ENCODE results near the gene NTM.
A peak's percentile ranks its signal among the peaks of the same experiment; 100 is the strongest.

The NTM gene

DNA sequence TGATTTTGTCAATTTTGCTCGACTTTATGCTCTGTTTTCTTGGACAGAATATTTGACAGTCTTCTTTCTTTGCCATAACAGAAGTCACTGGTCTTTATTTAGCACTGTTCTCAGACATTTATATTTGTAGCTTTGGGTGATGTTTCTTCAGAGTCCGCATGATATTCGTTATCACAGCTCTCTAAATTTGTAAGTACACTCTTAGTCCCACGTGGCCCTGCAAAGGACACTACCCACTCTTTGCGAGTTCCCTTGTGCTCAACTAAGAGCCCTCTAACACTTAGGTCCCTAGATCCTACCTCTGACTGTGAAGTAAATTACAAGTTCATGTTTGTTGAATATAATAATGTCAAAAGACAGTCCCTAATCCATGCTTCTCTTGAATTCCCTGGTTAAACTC, 651.9 kb downstream of the NTM start:
- ATAC-seq (replicated peaks) (no peak), DNase-seq (no peak)
- no peak overlapping the region for H3K27ac Mint-ChIP-seq
- H3K9me3 Mint-ChIP-seq = peaks cover 4 to 6% of the 10 kb centered on the region in 2 donors
- no peak overlapping the region for H3K4me3 Mint-ChIP-seq
- no peaks in the 10 kb centered on the region for H3K36me3 Mint-ChIP-seq
- no peaks in the 10 kb centered on the region for H3K4me1 Mint-ChIP-seq
- H3K27me3 Mint-ChIP-seq = no peaks in the 10 kb centered on the region

DNA sequence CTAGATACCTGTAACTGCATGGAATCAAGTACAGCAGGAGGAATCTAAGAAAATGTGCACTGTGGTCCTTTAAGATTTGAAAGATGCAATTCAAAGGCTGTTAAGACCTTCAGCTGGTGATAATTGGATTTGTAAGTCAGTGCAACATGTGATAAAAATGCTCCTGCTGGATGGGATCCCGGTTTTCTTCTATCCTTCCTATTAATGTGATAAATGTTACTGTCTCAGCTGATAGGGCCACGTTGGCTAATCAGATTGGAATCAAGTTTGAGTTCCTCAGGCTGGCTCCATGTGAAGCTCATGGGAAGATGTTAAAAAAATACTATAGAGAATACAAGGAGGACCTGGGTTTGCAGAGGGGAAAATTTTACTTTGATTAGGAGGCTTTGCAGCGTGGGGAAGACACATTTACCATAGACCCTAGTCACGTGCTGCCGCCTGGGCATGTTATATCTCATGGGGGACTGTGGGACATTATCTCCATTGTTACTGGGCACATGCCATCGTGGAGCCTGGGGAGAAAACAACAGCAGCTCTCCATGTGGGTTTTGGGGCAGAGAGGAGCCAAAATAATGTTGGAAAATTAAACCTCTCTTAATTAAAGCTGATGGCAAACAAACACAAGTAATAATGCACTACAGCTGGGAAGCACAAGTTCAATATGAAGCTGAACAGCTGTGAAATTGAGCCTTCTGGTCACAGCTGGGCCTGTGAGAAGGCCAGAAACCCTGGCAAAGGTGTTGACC, 652.5 kb downstream of the NTM start:
- Mint-ChIP-seq H3K4me3 (no peak overlapping the region), H3K9me3 (peaks cover 4 to 6% of the 10 kb centered on the region in 2 donors), H3K4me1 (no peaks in the 10 kb centered on the region), H3K27ac (no peak overlapping the region), H3K36me3 (no peaks in the 10 kb centered on the region), H3K27me3 (no peaks in the 10 kb centered on the region)
- ATAC-seq (replicated peaks) (no peak), DNase-seq (no peak)

DNA sequence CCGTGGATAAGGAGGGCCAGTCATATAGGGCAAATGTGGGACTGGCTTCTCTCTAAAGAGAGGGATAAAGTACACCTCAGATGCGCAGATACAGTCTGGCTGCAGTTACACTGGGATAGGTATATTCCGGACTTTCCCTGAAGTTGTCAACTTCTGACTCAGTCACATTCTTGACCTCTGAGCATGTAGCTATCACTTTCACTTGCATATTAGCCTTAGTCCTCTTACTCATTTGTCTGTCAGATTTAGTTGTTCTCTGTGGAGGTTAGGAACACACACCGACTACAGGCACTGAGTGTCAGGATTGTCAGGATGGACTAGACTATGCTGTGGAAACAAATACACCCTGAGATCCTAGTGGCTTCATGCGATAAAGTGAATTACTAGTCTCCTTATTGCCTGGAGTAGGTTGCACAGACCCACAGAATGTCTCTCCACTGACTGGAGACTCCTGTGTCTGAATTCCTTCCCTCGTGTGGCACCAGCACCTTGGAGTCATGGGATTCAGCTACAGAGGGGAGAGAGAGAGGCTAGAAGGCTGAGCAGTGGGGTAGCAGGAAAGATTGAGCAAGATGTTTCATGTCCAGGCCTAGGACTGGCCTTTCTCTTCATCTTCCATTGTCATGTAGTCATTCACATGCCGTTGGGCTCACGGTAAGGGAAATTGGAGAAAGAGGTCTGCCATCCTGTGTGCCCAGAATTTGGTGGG, 654.3 kb downstream of the NTM start:
- H3K27ac Mint-ChIP-seq = no peak overlapping the region
- DNase-seq = no peak
- H3K4me1 Mint-ChIP-seq = no peaks in the 10 kb centered on the region
- H3K36me3 Mint-ChIP-seq = no peaks in the 10 kb centered on the region
- ATAC-seq (replicated peaks) = no peak
- no peak overlapping the region for H3K4me3 Mint-ChIP-seq
- H3K27me3 Mint-ChIP-seq = no peaks in the 10 kb centered on the region
- peaks cover 4 to 5% of the 10 kb centered on the region in 2 donors for H3K9me3 Mint-ChIP-seq

DNA sequence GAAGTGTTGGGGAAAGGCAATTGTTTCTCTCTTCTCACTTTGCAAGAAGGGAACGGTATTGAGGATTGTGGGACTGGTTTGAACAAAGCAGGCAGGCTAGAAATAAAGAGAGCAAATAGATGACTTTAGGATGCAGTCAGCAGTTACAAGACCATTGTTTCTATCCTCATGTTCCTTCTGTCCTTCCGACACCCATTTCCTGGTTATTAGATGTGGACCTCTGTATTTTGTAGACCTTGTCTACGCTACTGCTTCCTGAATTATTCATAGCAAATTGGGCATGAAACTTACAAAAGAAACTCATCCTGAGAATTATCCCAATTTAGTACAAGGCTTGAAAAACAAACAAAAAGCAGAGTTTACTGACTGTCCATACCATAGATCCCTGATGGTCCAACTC, 656.3 kb downstream of the NTM start:
- Mint-ChIP-seq H3K9me3 (peaks cover 2 to 4% of the 10 kb centered on the region in 2 donors), H3K4me3 (no peak overlapping the region), H3K36me3 (no peaks in the 10 kb centered on the region), H3K4me1 (no peaks in the 10 kb centered on the region), H3K27ac (no peak overlapping the region), H3K27me3 (no peaks in the 10 kb centered on the region)
- DNase-seq = no peak
- ATAC-seq (replicated peaks) = no peak

DNA sequence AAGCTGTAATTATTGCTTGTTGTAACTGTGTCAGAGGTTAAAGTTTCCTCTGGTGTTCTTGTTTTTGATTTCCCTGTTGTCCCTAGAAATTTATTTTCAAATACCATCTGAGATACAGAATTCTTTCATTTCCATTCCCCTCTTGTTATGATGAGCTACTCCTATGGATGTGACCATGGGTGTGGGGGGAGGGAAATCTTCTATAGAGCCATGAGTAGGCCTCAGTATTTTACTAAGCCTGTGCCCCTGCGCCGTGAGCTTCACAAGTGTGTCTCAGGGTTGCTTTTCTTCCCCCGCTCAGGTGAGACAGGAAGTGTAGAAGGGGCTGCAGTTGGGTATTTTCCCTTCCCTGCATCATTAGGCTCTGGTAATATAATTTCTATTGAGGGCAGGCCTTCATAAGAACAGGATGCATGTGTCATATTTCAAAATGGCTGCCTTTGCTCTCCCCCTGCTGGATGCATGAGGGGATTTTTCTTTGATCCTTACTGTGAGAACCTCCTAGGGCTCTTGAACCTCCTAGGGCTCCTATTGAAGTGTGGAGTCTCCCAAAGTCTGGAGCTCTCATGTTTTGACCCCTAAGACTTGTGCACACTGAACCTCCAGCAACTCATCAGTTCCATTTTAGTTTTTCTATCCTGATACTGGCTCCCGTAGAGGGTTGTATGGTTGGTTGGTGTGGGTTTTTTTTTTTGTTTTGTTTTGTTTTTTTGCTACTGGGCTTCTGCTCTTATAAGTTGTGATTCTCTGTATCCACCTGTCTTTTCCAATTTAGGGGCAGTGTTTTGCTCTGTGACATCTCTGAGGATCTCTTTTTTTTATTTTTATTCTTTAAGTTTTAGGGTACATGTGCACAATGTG, 658.2 kb downstream of the NTM start:
- Mint-ChIP-seq H3K4me1 (no peaks in the 10 kb centered on the region), H3K4me3 (no peak overlapping the region), H3K27me3 (no peaks in the 10 kb centered on the region), H3K36me3 (no peaks in the 10 kb centered on the region), H3K27ac (no peak overlapping the region), H3K9me3 (peaks cover 0 to 5% of the 10 kb centered on the region in 2 donors)
- DNase-seq = peak; percentile 1
- peak in 1 of 2 donors; percentile 65 for ATAC-seq (replicated peaks)

DNA sequence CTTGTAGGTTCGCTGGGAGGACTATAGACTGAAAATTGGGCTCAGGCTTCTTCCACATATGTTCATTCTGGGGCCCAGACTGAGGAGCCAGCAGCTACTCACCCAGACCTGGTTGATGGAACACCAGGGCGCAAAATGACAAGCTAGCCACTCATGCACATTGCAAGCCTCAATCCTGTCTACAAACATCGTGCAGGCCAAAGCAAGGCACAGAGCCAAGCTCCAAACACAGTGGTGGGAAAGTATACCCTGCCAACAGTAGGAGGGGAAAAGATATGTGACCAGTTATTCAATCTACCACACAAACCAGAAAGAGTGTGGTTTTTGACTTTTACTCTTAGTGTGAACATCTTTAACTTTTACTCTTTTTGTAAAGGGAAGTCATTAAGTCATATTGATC, 660.5 kb downstream of the NTM start:
- DNase-seq (no peak), ATAC-seq (replicated peaks) (no peak)
- H3K36me3 Mint-ChIP-seq = no peaks in the 10 kb centered on the region
- peaks cover 0 to 4% of the 10 kb centered on the region in 2 donors for H3K9me3 Mint-ChIP-seq
- H3K4me3 Mint-ChIP-seq = no peak overlapping the region
- no peaks in the 10 kb centered on the region for H3K4me1 Mint-ChIP-seq
- H3K27me3 Mint-ChIP-seq = no peaks in the 10 kb centered on the region
- no peak overlapping the region for H3K27ac Mint-ChIP-seq

DNA sequence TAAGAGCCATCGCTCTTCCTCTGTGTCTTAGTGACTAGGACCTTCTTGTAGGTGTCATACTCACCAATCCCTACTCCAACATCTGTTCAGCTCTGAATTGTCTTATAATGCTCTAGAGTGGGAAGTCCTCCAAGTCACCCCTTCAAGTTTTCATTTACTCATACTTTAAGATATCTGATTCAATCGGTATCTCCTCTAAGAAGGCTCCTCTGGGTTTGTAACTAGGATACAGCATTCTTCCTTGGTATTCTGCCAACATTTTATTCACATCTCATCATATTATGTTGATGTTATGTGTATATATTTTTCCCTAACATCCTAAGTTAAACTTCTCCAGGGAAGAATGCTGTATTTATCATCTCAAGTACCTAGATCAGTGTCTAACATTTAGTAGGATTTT, 662.1 kb downstream of the NTM start:
- peaks cover 0 to 4% of the 10 kb centered on the region in 2 donors for H3K9me3 Mint-ChIP-seq
- no peak overlapping the region for H3K4me3 Mint-ChIP-seq
- H3K4me1 Mint-ChIP-seq = no peaks in the 10 kb centered on the region
- no peak for ATAC-seq (replicated peaks)
- H3K36me3 Mint-ChIP-seq = no peaks in the 10 kb centered on the region
- H3K27ac Mint-ChIP-seq = no peak overlapping the region
- DNase-seq = no peak
- H3K27me3 Mint-ChIP-seq = no peaks in the 10 kb centered on the region

DNA sequence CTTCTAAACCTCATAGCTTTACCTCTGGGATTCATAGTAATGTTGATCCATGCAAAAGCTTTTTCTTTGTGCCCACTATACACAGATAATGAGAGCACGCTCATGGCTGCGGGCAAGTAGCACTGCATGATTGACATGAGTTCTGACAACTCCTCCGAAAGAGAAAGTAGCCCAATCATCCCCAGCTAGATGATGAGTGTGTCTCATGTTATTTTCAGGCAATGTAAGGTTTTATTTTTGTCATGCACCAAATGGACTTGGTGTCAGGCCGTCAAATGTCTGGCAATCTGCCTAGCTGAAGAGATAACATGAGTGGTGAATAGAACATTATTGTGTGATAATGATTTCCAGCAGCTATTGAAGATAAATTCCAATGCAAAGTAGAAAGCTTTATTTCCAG, 662.6 kb downstream of the NTM start:
- H3K27me3 Mint-ChIP-seq = no peaks in the 10 kb centered on the region
- H3K4me3 Mint-ChIP-seq = no peak overlapping the region
- H3K27ac Mint-ChIP-seq = no peak overlapping the region
- no peaks in the 10 kb centered on the region for H3K36me3 Mint-ChIP-seq
- H3K4me1 Mint-ChIP-seq = no peaks in the 10 kb centered on the region
- DNase-seq (no peak), ATAC-seq (replicated peaks) (no peak)
- peaks cover 0 to 4% of the 10 kb centered on the region in 2 donors for H3K9me3 Mint-ChIP-seq

DNA sequence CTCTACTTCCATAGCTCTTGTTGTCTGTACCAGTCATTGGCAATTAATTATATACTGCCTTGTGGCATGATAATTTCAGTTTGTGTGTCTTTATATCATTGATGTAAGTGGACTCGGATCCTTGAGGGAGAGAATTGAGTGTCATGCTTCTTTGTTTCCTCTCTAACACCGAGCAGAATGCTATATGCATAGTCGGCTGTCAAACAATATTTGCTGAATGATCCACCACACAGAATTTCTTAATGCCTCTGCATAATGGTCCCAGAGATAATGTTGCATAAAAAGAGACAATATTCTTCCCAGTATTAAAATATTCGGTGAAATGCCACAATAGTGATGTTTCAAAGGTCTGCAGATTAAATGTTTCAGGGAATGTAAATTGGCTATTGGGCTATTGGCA, 664.8 kb downstream of the NTM start:
- Mint-ChIP-seq H3K36me3 (no peaks in the 10 kb centered on the region), H3K9me3 (peaks cover 0 to 4% of the 10 kb centered on the region in 2 donors), H3K27me3 (no peaks in the 10 kb centered on the region), H3K27ac (no peak overlapping the region), H3K4me1 (no peaks in the 10 kb centered on the region), H3K4me3 (no peak overlapping the region)
- DNase-seq (no peak), ATAC-seq (replicated peaks) (no peak)

DNA sequence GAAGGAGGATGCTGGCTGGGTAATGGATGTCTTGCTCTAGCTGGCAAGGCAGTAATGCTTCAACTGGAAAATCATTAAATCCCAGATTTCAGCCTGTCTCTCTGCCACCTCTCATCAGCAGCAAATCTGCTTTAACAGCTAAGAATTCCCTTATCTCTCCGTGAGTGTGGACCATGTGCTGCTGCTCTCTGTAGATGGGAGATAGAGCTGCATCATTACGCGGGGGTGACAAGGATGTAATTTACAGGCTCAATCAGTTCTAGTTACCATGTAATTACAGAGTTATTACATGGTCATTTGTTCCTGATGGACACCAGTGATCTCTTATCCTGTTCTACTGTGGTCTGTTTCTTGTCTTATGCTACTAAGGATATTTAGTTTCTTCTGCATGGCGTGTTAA, 665.4 kb downstream of the NTM start:
- ATAC-seq (replicated peaks) (no peak), DNase-seq (no peak)
- Mint-ChIP-seq H3K36me3 (no peaks in the 10 kb centered on the region), H3K4me1 (no peaks in the 10 kb centered on the region), H3K9me3 (peaks cover 0 to 4% of the 10 kb centered on the region in 2 donors), H3K27me3 (no peaks in the 10 kb centered on the region), H3K4me3 (no peak overlapping the region), H3K27ac (no peak overlapping the region)

DNA sequence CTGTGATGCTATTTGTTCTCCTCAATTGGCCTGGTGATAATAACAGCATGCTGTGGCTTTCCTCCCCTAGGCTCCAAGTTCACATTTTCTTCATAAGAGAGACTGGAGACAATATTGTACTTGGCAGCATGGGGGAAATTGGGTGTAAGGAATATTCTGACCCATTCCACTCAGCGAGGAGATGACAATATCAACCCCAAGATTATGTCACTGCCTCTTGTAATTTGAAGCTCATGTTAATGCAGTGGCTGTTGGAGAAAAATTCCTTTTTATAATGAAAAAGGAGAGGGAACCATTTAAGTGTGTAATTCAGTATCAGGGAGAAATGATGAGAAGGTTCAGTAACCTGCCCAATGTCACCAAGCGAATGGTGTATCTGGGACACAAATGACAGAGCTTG, 665.8 kb downstream of the NTM start:
- H3K27ac Mint-ChIP-seq = no peak overlapping the region
- H3K9me3 Mint-ChIP-seq = peaks cover 0 to 4% of the 10 kb centered on the region in 2 donors
- no peak for ATAC-seq (replicated peaks)
- H3K36me3 Mint-ChIP-seq = no peaks in the 10 kb centered on the region
- no peaks in the 10 kb centered on the region for H3K4me1 Mint-ChIP-seq
- H3K4me3 Mint-ChIP-seq = no peak overlapping the region
- no peaks in the 10 kb centered on the region for H3K27me3 Mint-ChIP-seq
- DNase-seq = no peak

DNA sequence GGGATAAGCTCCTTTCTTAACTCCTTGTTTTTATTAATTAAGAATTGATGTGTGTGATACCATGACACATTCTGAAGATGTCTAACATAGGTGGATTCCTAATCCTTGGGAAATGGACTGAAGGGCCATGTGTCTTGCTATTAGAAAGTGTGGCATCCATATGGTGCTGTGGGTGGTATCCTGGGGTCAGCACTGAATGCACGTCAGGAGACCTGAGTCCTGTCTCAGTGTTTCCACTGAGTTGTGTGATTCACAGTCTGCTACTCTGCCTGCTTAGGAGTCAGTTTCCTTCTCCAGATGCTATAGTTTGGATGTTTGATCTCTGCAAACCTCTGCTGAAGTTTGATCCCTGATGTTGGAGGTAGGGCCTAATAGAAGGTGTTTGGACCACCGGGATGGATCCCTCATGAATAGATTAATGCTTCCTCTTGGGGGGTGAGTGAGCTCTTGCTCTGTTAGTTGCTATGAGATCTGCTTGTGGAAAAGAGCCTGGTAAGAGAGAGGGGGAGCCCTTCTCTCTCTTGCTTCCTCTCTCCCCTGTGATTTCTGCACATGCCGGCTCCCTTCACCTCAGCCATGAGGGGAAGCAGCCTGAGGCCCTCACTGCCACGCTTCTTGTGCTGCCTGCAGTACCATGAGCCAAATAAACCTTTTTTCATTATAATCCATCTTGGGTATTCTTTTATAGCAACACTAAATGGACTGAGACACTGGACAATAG, 666.5 kb downstream of the NTM start:
- no peak for ATAC-seq (replicated peaks)
- DNase-seq = no peak
- Mint-ChIP-seq H3K27me3 (no peaks in the 10 kb centered on the region), H3K9me3 (peaks cover 0 to 4% of the 10 kb centered on the region in 2 donors), H3K27ac (no peak overlapping the region), H3K4me3 (no peak overlapping the region), H3K4me1 (no peaks in the 10 kb centered on the region), H3K36me3 (no peaks in the 10 kb centered on the region)

DNA sequence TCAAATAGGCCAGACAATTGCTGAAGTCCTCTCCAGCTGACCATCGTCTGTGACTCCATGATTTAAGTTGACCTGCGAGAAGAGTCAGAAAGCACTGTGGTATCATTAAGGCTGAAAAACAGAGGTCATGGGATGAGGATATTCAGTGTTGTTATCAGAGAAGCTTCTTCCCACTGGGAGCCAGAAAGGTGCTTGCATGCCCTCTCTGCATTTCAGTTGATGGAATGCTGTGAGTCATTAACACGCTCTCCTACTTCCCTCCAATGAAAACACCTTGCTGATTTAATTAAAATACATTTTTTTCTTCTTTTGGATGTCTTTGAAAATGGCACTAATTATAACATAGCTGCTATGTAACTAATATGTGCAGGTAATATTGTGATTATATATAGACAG, 667.0 kb downstream of the NTM start:
- H3K27me3 Mint-ChIP-seq = no peaks in the 10 kb centered on the region
- no peaks in the 10 kb centered on the region for H3K36me3 Mint-ChIP-seq
- DNase-seq (no peak), ATAC-seq (replicated peaks) (no peak)
- no peaks in the 10 kb centered on the region for H3K4me1 Mint-ChIP-seq
- H3K9me3 Mint-ChIP-seq = no peaks in the 10 kb centered on the region
- H3K4me3 Mint-ChIP-seq = no peak overlapping the region
- H3K27ac Mint-ChIP-seq = no peak overlapping the region

DNA sequence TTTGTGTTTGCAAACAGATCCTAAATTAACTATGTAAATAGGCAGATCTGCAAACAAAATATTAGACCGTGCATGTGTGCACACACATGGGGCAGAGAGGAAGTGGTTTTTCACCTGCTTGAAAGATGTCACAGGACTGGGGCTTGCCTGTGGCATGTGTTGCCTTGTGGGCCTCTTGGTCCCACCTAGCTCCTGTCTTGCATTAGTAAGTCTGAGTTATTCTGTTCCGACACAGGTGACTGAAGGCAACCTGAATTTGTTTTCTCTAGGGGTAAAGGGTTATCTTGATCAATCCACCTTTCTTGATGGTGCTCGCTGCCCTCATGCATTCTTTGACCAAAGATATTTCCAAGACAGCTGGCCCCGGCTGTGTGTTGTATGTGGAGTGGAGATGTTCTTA, 667.5 kb downstream of the NTM start:
- Mint-ChIP-seq H3K27ac (no peak overlapping the region), H3K36me3 (no peaks in the 10 kb centered on the region), H3K9me3 (no peaks in the 10 kb centered on the region), H3K27me3 (no peaks in the 10 kb centered on the region), H3K4me1 (no peaks in the 10 kb centered on the region), H3K4me3 (no peak overlapping the region)
- no peak for ATAC-seq (replicated peaks)
- DNase-seq = no peak
